Gastroesophageal sphincter (tissue), 3 donors: ENCODE measurements around the gene MT4.

Experiments used
- CTCF ChIP-seq, 4 experiments: fragments of 200-600 bp in 2 of 4; fragments of 450-650 bp in 2 of 4; sonication (generic) in 1 of 4; IDR thresholded peaks; one replicate each; pipeline ENCODE4 v1.5.1; 2017 to 2019; ENCODE audit warnings: antibody characterized with exemption in 4 of 4, mild to moderate bottlenecking in 2 of 4, moderate library complexity in 2 of 4
- POLR2A ChIP-seq, 2 donors: fragments of 450-650 bp; IDR thresholded peaks; one replicate each; pipeline ENCODE4 v1.6.1; 2017; ENCODE audit warnings: antibody characterized with exemption in 2 of 2, mild to moderate bottlenecking in 2 of 2, moderate library complexity in 1 of 2

GRCh38 chr16:56584276-56584675, 19.4 kb downstream of the MT4 start:
- TF ChIP-seq POLR2A (IDR thresholded peaks at IDR 0.05) (no peak), CTCF (IDR thresholded peaks at IDR 0.05) (no peak)
